PC-9 (cell line): ENCODE measurements around the gene SPP1.

Experiments used
- EZH2 ChIP-seq: fragments of 200-600 bp; sonication (generic); IDR thresholded peaks from 2 replicates; pipeline ENCODE4 v1.8.0; 2017; ENCODE audit warnings: antibody characterized with exemption, low read depth
- TF ChIP-seq, protein P1 (sequence below): fragments of 200-600 bp; sonication (generic); conservative IDR thresholded peaks from 2 replicates; pipeline ENCODE4 v1.6.1; 2017; ENCODE audit warnings: mixed run types, antibody characterized with exemption, mild to moderate bottlenecking, moderate library complexity

DNA sequence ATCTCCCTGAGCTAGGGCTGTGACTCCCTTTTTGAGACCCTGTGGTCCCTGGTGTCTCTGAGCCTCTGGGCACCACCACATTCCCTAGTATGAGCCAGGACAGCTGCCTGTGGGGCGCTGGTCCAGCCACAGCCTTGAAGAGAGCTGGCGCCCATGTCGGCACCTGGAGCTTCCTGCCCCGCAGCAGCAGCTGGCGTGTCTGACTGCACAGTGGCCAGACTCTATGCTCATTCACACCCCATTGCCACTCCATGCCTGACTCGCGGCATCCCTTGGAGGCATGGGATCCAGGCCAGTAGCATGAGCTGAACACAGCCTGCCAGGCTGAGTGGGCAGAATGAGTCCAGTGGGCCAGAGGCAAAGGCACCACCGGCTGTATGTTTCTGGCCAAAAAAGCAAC, 8.3 kb upstream of the SPP1 start:
- TF ChIP-seq, protein P1, sequence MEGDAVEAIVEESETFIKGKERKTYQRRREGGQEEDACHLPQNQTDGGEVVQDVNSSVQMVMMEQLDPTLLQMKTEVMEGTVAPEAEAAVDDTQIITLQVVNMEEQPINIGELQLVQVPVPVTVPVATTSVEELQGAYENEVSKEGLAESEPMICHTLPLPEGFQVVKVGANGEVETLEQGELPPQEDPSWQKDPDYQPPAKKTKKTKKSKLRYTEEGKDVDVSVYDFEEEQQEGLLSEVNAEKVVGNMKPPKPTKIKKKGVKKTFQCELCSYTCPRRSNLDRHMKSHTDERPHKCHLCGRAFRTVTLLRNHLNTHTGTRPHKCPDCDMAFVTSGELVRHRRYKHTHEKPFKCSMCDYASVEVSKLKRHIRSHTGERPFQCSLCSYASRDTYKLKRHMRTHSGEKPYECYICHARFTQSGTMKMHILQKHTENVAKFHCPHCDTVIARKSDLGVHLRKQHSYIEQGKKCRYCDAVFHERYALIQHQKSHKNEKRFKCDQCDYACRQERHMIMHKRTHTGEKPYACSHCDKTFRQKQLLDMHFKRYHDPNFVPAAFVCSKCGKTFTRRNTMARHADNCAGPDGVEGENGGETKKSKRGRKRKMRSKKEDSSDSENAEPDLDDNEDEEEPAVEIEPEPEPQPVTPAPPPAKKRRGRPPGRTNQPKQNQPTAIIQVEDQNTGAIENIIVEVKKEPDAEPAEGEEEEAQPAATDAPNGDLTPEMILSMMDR = no peak
- no peak for TF ChIP-seq EZH2
